ENCODE results near the gene ANKRD37.

The ANKRD37 gene

DNA sequence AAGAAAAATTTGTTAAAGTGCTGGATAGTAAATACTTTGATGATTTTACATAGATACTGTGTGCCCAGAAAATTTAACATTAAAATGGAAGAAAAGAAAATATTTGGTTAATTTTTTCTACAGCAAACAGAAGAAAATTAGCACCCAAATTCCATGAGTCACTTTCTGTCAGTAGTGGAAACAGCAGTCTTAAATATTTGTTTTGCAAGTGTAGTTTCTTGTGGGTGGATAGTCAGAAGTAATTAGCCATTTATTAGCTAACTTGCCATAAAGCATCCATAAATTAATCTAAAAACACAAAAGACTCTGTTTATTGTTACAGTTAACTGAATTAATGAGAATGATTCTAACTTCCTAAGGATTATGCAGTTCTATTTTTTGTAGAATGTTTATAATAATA is 38.8 kb downstream of the ANKRD37 start:
- Histone ChIP-seq H3K36me3 (ENCODE audit: control insufficient read depth, insufficient read depth, low read length) (no peaks in the 10 kb centered on the region), H3K27me3 (replicated peaks; ENCODE audit: control insufficient read depth, insufficient read depth, low read length) (no peaks in the 10 kb centered on the region), H3K4me3 (replicated peaks; ENCODE audit: low read depth, low read length) (no peak overlapping the region)
- TF ChIP-seq, protein P1, sequence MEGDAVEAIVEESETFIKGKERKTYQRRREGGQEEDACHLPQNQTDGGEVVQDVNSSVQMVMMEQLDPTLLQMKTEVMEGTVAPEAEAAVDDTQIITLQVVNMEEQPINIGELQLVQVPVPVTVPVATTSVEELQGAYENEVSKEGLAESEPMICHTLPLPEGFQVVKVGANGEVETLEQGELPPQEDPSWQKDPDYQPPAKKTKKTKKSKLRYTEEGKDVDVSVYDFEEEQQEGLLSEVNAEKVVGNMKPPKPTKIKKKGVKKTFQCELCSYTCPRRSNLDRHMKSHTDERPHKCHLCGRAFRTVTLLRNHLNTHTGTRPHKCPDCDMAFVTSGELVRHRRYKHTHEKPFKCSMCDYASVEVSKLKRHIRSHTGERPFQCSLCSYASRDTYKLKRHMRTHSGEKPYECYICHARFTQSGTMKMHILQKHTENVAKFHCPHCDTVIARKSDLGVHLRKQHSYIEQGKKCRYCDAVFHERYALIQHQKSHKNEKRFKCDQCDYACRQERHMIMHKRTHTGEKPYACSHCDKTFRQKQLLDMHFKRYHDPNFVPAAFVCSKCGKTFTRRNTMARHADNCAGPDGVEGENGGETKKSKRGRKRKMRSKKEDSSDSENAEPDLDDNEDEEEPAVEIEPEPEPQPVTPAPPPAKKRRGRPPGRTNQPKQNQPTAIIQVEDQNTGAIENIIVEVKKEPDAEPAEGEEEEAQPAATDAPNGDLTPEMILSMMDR (IDR thresholded peaks at IDR 0.05; ENCODE audit: insufficient read depth, low read length, poor library complexity, severe bottlenecking) = no peak
- DNase-seq (ENCODE audit: extremely low read depth, insufficient read length) = no peak

DNA sequence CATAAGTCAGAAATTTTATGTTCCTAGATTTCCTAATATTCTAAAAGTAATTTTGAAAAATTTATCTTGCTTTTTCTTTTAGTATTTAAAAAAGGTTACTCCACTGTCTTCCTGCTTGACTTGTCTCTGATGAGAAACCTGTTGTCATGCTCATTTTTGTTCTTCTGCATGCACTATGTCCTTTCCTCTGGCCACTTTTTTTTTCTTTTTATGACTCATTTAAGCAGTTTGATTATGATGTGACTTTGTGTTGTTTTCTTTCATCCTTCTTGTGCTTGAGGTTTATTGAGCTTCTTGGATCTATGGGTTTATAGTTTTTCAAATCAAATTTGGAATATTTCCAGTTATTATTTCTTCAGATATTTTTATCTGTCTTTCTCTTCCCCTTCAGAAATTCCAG is 41.2 kb downstream of the ANKRD37 start:
- DNase-seq (ENCODE audit: extremely low read depth, insufficient read length) = no peak
- TF ChIP-seq, protein P1 (IDR thresholded peaks at IDR 0.05; ENCODE audit: insufficient read depth, low read length, poor library complexity, severe bottlenecking) = no peak
- no peaks in the 10 kb centered on the region for H3K27me3 ChIP-seq (replicated peaks; ENCODE audit: control insufficient read depth, insufficient read depth, low read length)

DNA sequence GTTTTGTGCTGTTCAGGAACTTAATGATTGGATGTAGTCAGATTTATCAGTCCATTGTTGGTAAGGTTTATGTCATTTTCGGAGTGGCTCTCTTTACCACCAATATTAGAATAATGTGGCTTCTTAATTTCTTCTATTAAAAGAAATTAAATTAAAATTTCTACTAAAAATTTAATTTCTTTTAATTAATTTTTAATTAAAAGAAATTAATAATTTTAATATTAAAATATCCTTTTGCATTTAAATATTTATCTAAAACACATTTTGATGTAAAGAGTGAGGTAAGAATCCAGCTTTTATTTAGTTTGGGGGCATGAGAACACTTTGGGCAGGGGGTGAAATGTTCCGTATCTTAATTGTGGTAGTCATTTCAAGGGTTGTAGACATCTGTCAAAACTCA is 44.8 kb downstream of the ANKRD37 start:
- DNase-seq (ENCODE audit: extremely low read depth, insufficient read length) = no peak
- H3K27me3 ChIP-seq (replicated peaks; ENCODE audit: control insufficient read depth, insufficient read depth, low read length) = no peaks in the 10 kb centered on the region
- H3K36me3 ChIP-seq (ENCODE audit: control insufficient read depth, insufficient read depth, low read length) = no peaks in the 10 kb centered on the region
- H3K4me3 ChIP-seq (replicated peaks; ENCODE audit: low read depth, low read length) = no peak overlapping the region
- TF ChIP-seq, protein P1 (IDR thresholded peaks at IDR 0.05; ENCODE audit: insufficient read depth, low read length, poor library complexity, severe bottlenecking) = no peak

More for the DNA sequence above, 41.2 kb downstream of the ANKRD37 start:
- Histone ChIP-seq H3K36me3 (ENCODE audit: control insufficient read depth, insufficient read depth, low read length) (no peaks in the 10 kb centered on the region), H3K4me3 (replicated peaks; ENCODE audit: low read depth, low read length) (no peak overlapping the region)

DNA sequence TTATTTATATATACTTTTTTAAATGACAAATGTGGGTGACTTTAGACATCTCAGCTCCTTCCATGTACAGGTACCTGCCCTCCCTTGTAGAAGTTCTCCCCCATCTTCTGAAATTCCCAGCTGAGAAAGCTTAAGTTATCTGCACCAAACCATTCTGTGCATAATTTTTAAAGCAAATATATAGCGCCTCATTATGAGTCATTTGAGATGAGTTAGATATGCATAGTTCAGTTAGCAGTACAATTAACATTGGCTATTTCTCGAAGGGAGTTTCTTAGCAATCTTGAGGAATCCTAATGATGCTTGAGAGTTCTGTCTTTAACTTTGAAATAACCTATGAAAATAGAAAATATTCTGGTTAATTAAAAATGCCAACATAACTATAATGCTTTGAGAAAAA is 48.6 kb downstream of the ANKRD37 start:
- Histone ChIP-seq H3K27me3 (replicated peaks; ENCODE audit: control insufficient read depth, insufficient read depth, low read length) (no peaks in the 10 kb centered on the region), H3K4me3 (replicated peaks; ENCODE audit: low read depth, low read length) (no peak overlapping the region), H3K36me3 (ENCODE audit: control insufficient read depth, insufficient read depth, low read length) (no peaks in the 10 kb centered on the region)
- no peak for DNase-seq (ENCODE audit: extremely low read depth, insufficient read length)
- TF ChIP-seq, protein P1 (IDR thresholded peaks at IDR 0.05; ENCODE audit: insufficient read depth, low read length, poor library complexity, severe bottlenecking) = no peak

Measured in GM06990 (cell line).